Memory B cell (primary cell): Measurements from ENCODE around the gene DRC3.

Source experiments
- ATAC-seq: fragments of 150-1000 bp; cut with Tn5 transposase; 2 replicates; pipeline ENCODE4 v1.10.0; 2021; ENCODE audit warnings: low read depth, mild to moderate bottlenecking, moderate library complexity
- DNase-seq, 2 donors: peaks; one replicate each; pipeline ENCODE4 v3.0.0; 2022; ENCODE audit warnings: low spot score in 2 of 2
- H3K27ac Mint-ChIP-seq: one replicate; pipeline ENCODE4 v1.8.0; 2022; ENCODE audit warnings: mild to moderate bottlenecking, moderate library complexity, mixed read lengths
- H3K27me3 Mint-ChIP-seq: one replicate; pipeline ENCODE4 v1.8.0; 2022; ENCODE audit warnings: mixed read lengths
- H3K36me3 Mint-ChIP-seq: one replicate; pipeline ENCODE4 v1.8.0; 2022; ENCODE audit warnings: mild to moderate bottlenecking, mixed read lengths
- H3K4me1 Mint-ChIP-seq: one replicate; pipeline ENCODE4 v1.8.0; 2022; ENCODE audit warnings: mixed read lengths
- H3K4me3 Mint-ChIP-seq: one replicate; pipeline ENCODE4 v1.8.0; 2022; ENCODE audit warnings: mild to moderate bottlenecking, moderate library complexity, mixed read lengths
- H3K9me3 Mint-ChIP-seq: one replicate; pipeline ENCODE4 v1.8.0; 2022; ENCODE audit warnings: mixed read lengths

Gene DRC3

DNA sequence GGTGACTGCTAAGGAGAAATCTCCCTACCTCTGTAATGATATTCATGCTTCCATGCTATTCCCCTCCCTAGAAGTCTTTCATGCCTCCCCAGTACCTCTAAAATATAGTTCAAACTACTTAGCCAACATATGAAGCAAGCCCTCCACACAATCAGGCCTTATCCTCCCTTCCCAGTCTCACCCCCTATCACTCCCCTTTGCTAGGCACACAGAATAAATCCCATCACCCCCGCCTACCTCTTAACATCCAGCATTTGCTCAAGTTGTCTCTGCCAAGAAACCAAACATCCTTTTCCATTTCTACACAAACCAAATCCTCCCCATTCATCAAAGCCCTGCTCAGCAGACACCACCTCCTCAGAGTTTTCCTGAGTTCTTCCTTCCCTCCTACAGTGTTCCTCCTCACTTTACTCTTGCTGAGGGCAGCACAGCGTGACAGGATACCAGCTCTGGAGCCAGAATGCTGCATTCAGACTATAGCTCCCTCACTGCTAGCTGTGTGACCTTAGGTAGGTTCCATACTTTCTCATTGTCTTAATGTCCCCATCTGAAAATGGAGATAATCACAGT is 7.4 kb upstream of the DRC3 start:
- ATAC-seq (no peak), DNase-seq (no peak)
- Mint-ChIP-seq H3K4me1 (peaks cover 31% of the 10 kb centered on the region), H3K36me3 (peaks cover 2% of the 10 kb centered on the region), H3K4me3 (no peak overlapping the region), H3K9me3 (no peaks in the 10 kb centered on the region), H3K27me3 (no peaks in the 10 kb centered on the region), H3K27ac (no peak overlapping the region)

- no peak overlapping the region for H3K27ac Mint-ChIP-seq
- H3K4me1 Mint-ChIP-seq, result peaks cover 31% of the 10 kb centered on the region
These were observed 6.3 kb upstream of the DRC3 start for GRCh38 chr17:17966399-17966798.

DNA sequence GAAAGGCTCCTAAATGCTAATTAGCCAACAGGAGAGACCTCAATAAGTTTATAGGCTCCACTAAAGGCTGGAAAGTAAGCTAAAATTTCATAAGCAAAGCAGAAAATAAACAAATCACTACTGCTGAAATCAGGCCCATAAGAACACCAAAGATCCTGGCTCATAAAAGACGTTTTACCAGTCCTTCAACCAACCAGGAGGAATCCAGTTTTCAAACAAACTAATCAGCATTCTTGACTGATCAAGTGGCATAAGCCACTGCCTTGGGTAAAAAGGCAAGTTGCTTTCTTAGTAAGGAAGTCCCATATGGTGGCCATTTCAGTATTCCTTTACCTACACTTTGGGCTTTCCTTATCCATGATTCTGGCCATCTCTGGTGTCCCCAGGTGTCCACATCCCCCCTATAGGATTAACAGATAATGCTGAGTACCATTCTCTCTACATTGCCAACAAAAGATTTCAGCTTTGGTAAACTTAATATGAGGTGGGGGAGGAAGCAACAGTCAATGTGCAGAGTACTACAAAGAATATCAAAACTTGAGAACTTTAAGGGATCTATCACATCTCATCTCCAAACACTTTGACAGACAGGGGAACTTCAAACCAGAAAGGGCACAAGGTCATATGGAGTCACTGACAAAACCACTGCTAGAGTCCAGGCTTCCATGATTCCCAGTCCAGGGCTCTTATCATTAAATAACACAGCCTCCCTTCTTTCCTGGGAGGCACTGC is 1.8 kb upstream of the DRC3 start:
- no peaks in the 10 kb centered on the region for H3K27me3 Mint-ChIP-seq
- peak overlapping the region; percentile 83 for H3K4me3 Mint-ChIP-seq
- no peaks in the 10 kb centered on the region for H3K36me3 Mint-ChIP-seq
- H3K9me3 Mint-ChIP-seq, result no peaks in the 10 kb centered on the region
- H3K4me1 Mint-ChIP-seq, result peaks cover 24% of the 10 kb centered on the region
- DNase-seq (no peak), ATAC-seq (no peak)
- peak overlapping the region; percentile 36 for H3K27ac Mint-ChIP-seq

More at GRCh38 chr17:17966399-17966798, 6.3 kb upstream of the DRC3 start:
- H3K36me3 Mint-ChIP-seq, result peaks cover 2% of the 10 kb centered on the region
- no peak overlapping the region for H3K4me3 Mint-ChIP-seq
- DNase-seq, result no peak
- no peak for ATAC-seq
- no peaks in the 10 kb centered on the region for H3K9me3 Mint-ChIP-seq
- H3K27me3 Mint-ChIP-seq, result no peaks in the 10 kb centered on the region

GRCh38 chr17:17971431-17972125 is 1.1 kb upstream of the DRC3 start:
- Mint-ChIP-seq H3K36me3 (no peaks in the 10 kb centered on the region), H3K4me1 (peaks cover 22% of the 10 kb centered on the region), H3K9me3 (no peaks in the 10 kb centered on the region), H3K27me3 (no peaks in the 10 kb centered on the region), H3K4me3 (peak overlapping the region; percentile 83), H3K27ac (peak overlapping the region; percentile 93)
- DNase-seq, result peak; percentile 17 to 39
- no peak for ATAC-seq

DNA sequence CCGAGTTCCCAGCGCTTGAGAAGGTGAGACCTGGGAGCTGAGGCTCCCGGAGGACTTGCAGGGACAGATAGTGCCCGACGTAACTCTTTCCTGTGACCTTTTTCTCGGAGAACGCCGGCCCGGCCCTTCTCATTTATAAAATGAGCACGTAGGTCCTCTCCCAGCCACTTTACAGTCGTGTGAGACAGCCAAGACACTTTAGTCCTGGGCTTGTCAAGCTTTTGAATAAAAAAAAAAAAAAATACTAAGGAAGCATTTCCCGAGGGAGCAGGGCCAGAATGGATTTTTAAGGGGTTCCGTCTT is 241 bp downstream of the DRC3 start:
- no peak for DNase-seq
- peak overlapping the region; percentile 93 for H3K27ac Mint-ChIP-seq
- H3K27me3 Mint-ChIP-seq, result no peaks in the 10 kb centered on the region
- H3K4me1 Mint-ChIP-seq, result peaks cover 17% of the 10 kb centered on the region
- peak overlapping the region; percentile 93 for H3K4me3 Mint-ChIP-seq
- H3K36me3 Mint-ChIP-seq, result no peaks in the 10 kb centered on the region
- H3K9me3 Mint-ChIP-seq, result no peaks in the 10 kb centered on the region
- ATAC-seq, result no peak

DNA sequence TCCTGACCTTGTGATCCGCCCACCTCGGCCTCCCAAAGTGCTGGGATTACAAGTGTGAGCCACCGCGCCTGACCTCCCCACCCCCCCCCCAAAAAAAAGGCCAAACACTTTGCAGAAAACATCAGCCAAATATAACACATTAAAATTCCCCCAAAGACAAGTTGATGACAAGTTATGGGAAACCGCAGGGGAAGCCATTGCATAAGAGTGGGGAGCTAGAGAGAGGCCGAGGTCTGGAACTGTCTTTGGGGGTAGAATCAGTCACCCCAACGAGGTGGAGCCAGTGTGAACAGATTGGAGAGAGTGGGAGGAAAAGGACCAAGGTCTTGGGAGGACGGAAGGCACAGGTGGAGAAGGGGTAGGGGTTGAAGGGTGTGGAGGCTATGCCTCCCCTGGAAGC is 2.8 kb downstream of the DRC3 start:
- H3K4me1 Mint-ChIP-seq, result peaks cover 17% of the 10 kb centered on the region
- ATAC-seq (no peak), DNase-seq (no peak)
- no peaks in the 10 kb centered on the region for H3K9me3 Mint-ChIP-seq
- no peak overlapping the region for H3K4me3 Mint-ChIP-seq
- peak overlapping the region; percentile 51 for H3K27ac Mint-ChIP-seq
- H3K27me3 Mint-ChIP-seq, result peaks cover 4% of the 10 kb centered on the region
- no peaks in the 10 kb centered on the region for H3K36me3 Mint-ChIP-seq

GRCh38 chr17:17976931-17977570 is 4.4 kb downstream of the DRC3 start:
- ATAC-seq, result no peak
- Mint-ChIP-seq H3K4me1 (peaks cover 9% of the 10 kb centered on the region), H3K9me3 (no peaks in the 10 kb centered on the region), H3K27me3 (peaks cover 4% of the 10 kb centered on the region), H3K36me3 (no peaks in the 10 kb centered on the region), H3K4me3 (no peak overlapping the region), H3K27ac (no peak overlapping the region)
- no peak for DNase-seq

- no peak overlapping the region for H3K4me3 Mint-ChIP-seq
- ATAC-seq, result no peak
- no peak overlapping the region for H3K27ac Mint-ChIP-seq
These were observed 6.1 kb downstream of the DRC3 start for GRCh38 chr17:17978481-17979424.

DNA sequence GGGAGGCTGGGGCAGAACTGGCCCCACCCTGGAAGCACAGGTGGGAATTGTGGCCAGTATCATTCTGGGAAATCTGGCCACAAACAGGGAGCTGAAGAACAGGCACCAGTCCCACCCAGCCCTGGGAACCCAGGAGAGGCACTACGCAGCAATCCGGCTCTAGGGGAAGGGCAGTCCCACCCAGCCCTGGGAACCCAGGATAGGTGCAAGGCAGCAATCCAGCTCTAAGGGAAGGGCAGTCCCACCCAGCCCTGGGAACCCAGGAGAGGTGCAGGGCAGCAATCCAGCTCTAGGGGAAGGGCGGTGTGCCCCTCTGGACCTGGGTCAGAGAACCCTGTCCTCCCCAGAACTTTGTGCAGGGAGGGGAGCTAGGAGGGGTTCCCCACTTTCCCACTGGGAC is 7.1 kb downstream of the DRC3 start:
- H3K27ac Mint-ChIP-seq, result no peak overlapping the region
- peaks cover 4% of the 10 kb centered on the region for H3K27me3 Mint-ChIP-seq
- H3K4me3 Mint-ChIP-seq, result no peak overlapping the region
- DNase-seq, result no peak
- H3K4me1 Mint-ChIP-seq, result peaks cover 6% of the 10 kb centered on the region
- no peaks in the 10 kb centered on the region for H3K9me3 Mint-ChIP-seq
- no peak for ATAC-seq
- no peaks in the 10 kb centered on the region for H3K36me3 Mint-ChIP-seq

More at GRCh38 chr17:17978481-17979424, 6.1 kb downstream of the DRC3 start:
- peaks cover 6% of the 10 kb centered on the region for H3K4me1 Mint-ChIP-seq
- H3K9me3 Mint-ChIP-seq, result no peaks in the 10 kb centered on the region
- no peaks in the 10 kb centered on the region for H3K36me3 Mint-ChIP-seq
- peaks cover 4% of the 10 kb centered on the region for H3K27me3 Mint-ChIP-seq
- DNase-seq, result no peak

GRCh38 chr17:17981330-17981729 is 8.7 kb downstream of the DRC3 start:
- Mint-ChIP-seq H3K27me3 (peaks cover 4% of the 10 kb centered on the region), H3K9me3 (no peaks in the 10 kb centered on the region), H3K4me1 (peaks cover 6% of the 10 kb centered on the region), H3K4me3 (no peak overlapping the region), H3K36me3 (no peaks in the 10 kb centered on the region), H3K27ac (no peak overlapping the region)
- ATAC-seq (no peak), DNase-seq (no peak)

DNA sequence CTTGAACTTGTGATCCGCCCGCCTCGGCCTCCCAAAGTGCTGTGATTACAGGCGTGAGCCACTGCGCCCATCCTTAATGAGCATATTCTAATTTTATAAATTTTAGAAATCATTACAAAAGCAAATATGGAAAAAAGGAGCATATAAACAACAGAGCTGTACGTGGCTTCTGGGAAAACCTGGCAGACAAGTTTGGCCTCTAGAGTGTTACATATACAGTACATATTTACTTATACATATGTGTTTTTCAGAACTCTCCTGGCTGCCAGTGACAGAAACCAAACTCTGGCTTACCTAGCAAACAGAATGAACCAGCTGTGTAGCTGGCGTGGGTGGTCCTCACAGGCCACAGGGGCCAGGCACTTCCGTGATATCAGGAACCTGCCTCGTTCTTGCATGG is 10.1 kb downstream of the DRC3 start:
- Mint-ChIP-seq H3K4me3 (no peak overlapping the region), H3K4me1 (peaks cover 6% of the 10 kb centered on the region), H3K27ac (no peak overlapping the region), H3K9me3 (no peaks in the 10 kb centered on the region), H3K27me3 (peaks cover 4% of the 10 kb centered on the region), H3K36me3 (no peaks in the 10 kb centered on the region)
- ATAC-seq, result no peak
- DNase-seq, result no peak

DNA sequence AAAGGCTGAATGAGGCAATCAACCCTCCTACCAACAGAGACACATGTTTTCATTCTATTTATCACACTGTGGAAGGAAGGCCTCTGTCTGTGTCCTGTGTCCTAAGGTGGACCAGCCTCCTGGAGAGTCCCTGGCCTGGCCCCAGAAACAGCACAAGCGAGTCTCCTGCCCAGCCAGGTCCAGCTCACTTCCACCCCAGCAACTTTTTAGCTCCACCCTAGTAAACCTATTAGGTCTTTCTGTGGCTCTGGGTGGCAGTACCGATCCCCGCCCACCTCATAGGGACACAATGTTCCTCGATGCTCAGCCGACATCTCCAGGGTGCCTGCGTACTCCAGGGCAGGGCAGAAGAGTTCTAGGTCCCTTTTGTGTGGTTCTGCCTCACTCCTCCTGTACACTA is 10.7 kb downstream of the DRC3 start:
- DNase-seq, result no peak
- Mint-ChIP-seq H3K27ac (no peak overlapping the region), H3K9me3 (no peaks in the 10 kb centered on the region), H3K4me3 (no peak overlapping the region), H3K36me3 (no peaks in the 10 kb centered on the region), H3K27me3 (peaks cover 4% of the 10 kb centered on the region), H3K4me1 (peaks cover 6% of the 10 kb centered on the region)
- no peak for ATAC-seq

DNA sequence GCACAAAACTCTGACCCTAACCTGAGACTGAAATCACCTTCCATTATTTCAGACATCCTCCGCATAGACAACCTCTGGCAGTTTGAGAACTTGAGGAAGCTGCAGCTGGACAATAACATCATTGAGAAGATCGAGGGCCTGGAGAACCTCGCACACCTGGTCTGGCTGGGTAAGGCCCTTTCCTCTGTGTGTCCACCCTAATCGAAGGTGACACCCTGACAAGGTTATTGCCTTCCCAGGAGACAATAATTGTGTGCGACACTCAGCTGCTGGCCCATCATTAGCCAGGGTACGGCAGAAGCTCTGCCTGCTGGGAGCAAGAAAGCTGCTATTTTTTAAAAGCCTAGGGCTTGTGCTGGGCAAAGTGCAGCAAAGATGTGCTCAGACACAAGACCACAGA is 11.1 kb downstream of the DRC3 start:
- peaks cover 4% of the 10 kb centered on the region for H3K4me1 Mint-ChIP-seq
- no peak for ATAC-seq
- H3K27ac Mint-ChIP-seq, result no peak overlapping the region
- no peak overlapping the region for H3K4me3 Mint-ChIP-seq
- H3K36me3 Mint-ChIP-seq, result no peaks in the 10 kb centered on the region
- H3K9me3 Mint-ChIP-seq, result no peaks in the 10 kb centered on the region
- H3K27me3 Mint-ChIP-seq, result peaks cover 4% of the 10 kb centered on the region
- DNase-seq, result no peak
